ENCODE results near the gene HRK. TPM values are rescaled to one million over a fixed set of nuclear protein-coding genes. Genes with fewer than 3 reads are reported as not detected.

The HRK gene
- total and polyA plus RNA-seq, 9 of the 15 experiments (the other 6 are each of a cell fraction or from before 2014, with no cell fraction given): 0.01 to 0.05 (median 0.04) TPM; not detected in 6

GRCh38 chr12:116890330-116890729 is 9.1 kb upstream of the HRK start:
- in situ Hi-C loops (cut with MboI): no loop called here
- Histone ChIP-seq H3K36me3 (ENCODE audit: control insufficient read depth, insufficient read depth, low read length) (no peaks in the 10 kb centered on the region), H3K4me1 (replicated peaks in 1 of 2; ENCODE audit: control insufficient read depth in 2 of 2, insufficient read depth in 2 of 2, low read length in 2 of 2) (peaks cover 0 to 6% of the 10 kb centered on the region in 2 experiments; a peak in 2 of 5 replicates), H3K9me3 (replicated peaks; ENCODE audit: control insufficient read depth, insufficient read depth, low read depth, low read length) (no peaks in the 10 kb centered on the region), H4K20me1 (replicated peaks; ENCODE audit: control insufficient read depth, insufficient read depth, low read length) (no peaks in the 10 kb centered on the region), H2AFZ (ENCODE audit: low read depth, low read length) (no peak overlapping the region), H3K4me3 (no peak overlapping the region), H3K9ac (ENCODE audit: insufficient read depth in 1 of 2, low read depth in 2 of 2, low read length in 2 of 2) (no peak overlapping the region), H3K27ac (ENCODE audit: extremely low read depth, low read depth, low read length) (no peak overlapping the region), H3K27me3 (ENCODE audit: control insufficient read depth in 2 of 2, insufficient read depth in 2 of 2, low read length in 2 of 2) (peaks cover 11 to 15% of the 10 kb centered on the region in 2 experiments; a peak in 4 of 5 replicates), H3K4me2 (ENCODE audit: insufficient read depth, low read length) (no peak overlapping the region), H3K79me2 (ENCODE audit: control insufficient read depth, insufficient read depth, low read length) (no peaks in the 10 kb centered on the region), H3K9me1 (ENCODE audit: control insufficient read depth, insufficient read depth, low read length) (no peaks in the 10 kb centered on the region)
- ATAC-seq: no peak
- ChIA-PET POLR2A (interaction anchor here (0.8 kb wide), 1 partner anchor 95 kb away, joined by 4 read pairs; no protein-coding TSS in a partner anchor), CTCF (ENCODE audit: low intra/inter-chr PET ratio) (no interaction called here)
- intact Hi-C loops (cut with micrococcal nuclease): no loop called here
- DNase-seq (ENCODE audit: extremely low read depth in 1 of 4, low spot score in 3 of 4): no peak
- 13% methylated on average over 2 of the region's 2 CpGs for WGBS (ENCODE audit: insufficient coverage, low coverage, missing lambda C conversion rate)
- no peak for FAIRE-seq
- BruUV-seq (replicated peaks): no TSS peak
- no peak for TF ChIP-seq ZBTB5 (IDR thresholded peaks at IDR 0.05)
- TF ChIP-seq ZNF699 (CRISPR knock-in tag; IDR thresholded peaks at IDR 0.05; ENCODE audit: insufficient replicate concordance): no peak
- TF ChIP-seq POLR3A (IDR thresholded peaks at IDR 0.05; ENCODE audit: borderline replicate concordance, extremely low read depth, insufficient read depth, insufficient read length): no peak
- TF ChIP-seq HINFP (tag; conservative IDR thresholded peaks at IDR 0.05; ENCODE audit: low read depth): no peak
- no peak for TF ChIP-seq IRF9 (tag; IDR thresholded peaks at IDR 0.05)
- TF ChIP-seq GABPA (tag; conservative IDR thresholded peaks at IDR 0.05; ENCODE audit: low read depth): no peak
- TF ChIP-seq CEBPG (CRISPR knock-in tag; IDR thresholded peaks at IDR 0.05): no peak
- TF ChIP-seq CEBPG (tag; conservative IDR thresholded peaks at IDR 0.05 in 1 of 2, IDR thresholded peaks at IDR 0.05 in 1 of 2): no peak
- 0 out of 4 replicates have a peak, but pooled peaks of 1 of the 2 experiments have one; percentile 16 for TF ChIP-seq RCOR1 (IDR thresholded peaks at IDR 0.05; ENCODE audit: borderline replicate concordance in 1 of 2, low read depth in 2 of 2, low read length in 2 of 2)
- TF ChIP-seq TRIM28 (IDR thresholded peaks at IDR 0.05): no peak
- TF ChIP-seq CREB3L1 (IDR thresholded peaks at IDR 0.05; ENCODE audit: borderline replicate concordance, low read depth): no peak
- TF ChIP-seq MAFK (IDR thresholded peaks at IDR 0.05; ENCODE audit: low read length): no peak
- TF ChIP-seq ZC3H11A (IDR thresholded peaks at IDR 0.05; ENCODE audit: low read depth, low read length): no peak
- no peak for TF ChIP-seq TFAM (CRISPR knock-in tag; conservative IDR thresholded peaks at IDR 0.05)
- TF ChIP-seq ZNF23 (CRISPR knock-in tag; IDR thresholded peaks at IDR 0.05): no peak
- no peak for TF ChIP-seq ESRRA (IDR thresholded peaks at IDR 0.05; ENCODE audit: borderline replicate concordance, low read depth)
